HG03571 (cell line): ENCODE data around the gene MMP24OS.
"Not testable (repeated sequence)": the region's sequence is repeated elsewhere in the genome, so short reads cannot be mapped to it uniquely, and the experiment has no call there.

ENCODE experiments used
- ATAC-seq: cut with Tn5 transposase; IDR thresholded peaks from one replicate; pipeline ENCODE4 v1.9.1; 2021; ENCODE audit not compliant: unreplicated experiment

Gene MMP24OS

DNA sequence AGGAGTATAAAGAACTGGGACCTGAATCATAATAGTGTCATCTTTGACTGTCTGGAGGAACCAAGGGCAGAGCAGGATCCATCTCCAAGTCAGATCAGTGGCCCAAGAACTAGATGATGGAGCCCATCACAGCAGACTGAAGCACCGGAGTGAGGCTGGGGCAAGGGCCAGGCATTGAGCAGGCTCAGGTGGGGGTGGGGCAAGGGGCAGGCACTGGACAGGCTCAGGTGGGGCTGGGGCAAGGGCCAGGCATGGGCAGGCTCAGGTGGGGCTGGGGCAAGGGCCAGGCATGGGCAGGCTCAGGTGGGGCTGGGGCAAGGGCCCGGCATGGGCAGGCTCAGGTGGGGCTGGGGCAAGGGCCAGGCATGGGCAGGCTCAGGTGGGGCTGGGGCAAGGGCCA, 25.3 kb downstream of the MMP24OS start:
- ATAC-seq, result not testable (repeated sequence)

GRCh38 chr20:35252037-35252461, 25.9 kb downstream of the MMP24OS start:
- ATAC-seq, result peak; percentile 81

- ATAC-seq, result no peak
Observed at GRCh38 chr20:35251613-35251940, 26.3 kb downstream of the MMP24OS start.

DNA sequence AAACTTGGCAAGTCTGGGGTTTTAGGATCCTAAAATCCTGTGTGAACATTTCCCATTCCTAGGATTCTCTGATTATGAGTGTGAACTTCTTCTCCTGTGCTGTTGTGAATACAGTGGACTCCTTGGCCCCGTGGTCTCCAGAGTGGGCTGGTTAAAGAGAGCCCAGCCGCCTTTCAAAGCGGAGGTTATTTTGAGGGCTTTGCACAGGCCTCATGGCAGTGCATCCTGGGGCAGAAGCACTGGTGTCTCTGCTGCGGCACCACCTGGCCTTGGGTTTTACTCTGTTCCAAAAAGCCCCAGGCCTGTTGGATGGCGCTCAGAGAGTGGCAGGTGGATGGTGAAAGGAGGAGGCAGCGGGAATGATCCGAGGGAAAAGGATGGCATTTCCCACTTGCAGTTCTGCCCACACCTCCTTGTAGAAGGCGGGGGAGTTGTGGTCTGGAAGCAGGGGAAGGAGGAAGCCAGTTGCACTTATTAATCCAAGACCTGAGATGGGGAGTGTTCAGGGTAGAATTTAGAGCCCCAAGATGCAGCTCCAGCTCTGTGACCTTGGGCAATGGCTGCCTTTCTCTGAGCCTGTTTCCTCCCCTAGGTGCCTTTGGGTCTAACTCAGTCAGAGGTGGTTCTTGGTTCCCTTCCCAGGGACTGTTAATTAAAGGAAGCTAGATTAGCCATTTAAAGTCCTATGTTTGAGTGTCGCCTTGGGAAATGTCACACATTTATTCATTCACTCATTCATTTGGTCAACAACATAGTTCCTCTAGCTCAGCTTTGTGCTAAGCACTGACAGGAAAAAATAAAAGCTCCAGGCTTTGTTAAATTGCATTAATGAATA, 29.1 kb downstream of the MMP24OS start:
- ATAC-seq, result no peak

DNA sequence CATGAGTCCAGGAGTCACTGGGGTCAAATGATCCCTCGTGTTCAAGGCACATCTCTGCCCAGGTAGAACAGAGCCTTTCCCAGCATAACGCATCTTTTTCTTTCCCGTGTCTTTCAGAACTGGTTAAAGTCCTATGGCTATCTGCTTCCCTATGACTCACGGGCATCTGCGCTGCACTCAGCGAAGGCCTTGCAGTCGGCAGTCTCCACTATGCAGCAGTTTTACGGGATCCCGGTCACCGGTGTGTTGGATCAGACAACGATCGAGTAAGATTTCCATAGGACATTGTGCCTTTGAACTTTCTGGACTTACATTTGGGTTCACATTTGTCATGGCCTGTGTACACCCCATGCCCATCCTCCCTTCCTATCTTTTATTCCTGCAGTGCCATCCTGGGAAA, 31.2 kb downstream of the MMP24OS start:
- no peak for ATAC-seq

GRCh38 chr20:35243986-35244385, 33.9 kb downstream of the MMP24OS start:
- no peak for ATAC-seq

- ATAC-seq, result no peak
Observed at GRCh38 chr20:35243317-35243716, 34.6 kb downstream of the MMP24OS start.

GRCh38 chr20:35240811-35241293, 37.1 kb downstream of the MMP24OS start:
- ATAC-seq, result no peak

- ATAC-seq, result no peak
Observed at GRCh38 chr20:35240083-35240810, 37.7 kb downstream of the MMP24OS start.

- no peak for ATAC-seq
Observed at GRCh38 chr20:35238735-35239134, 39.2 kb downstream of the MMP24OS start.

GRCh38 chr20:35238170-35238569, 39.8 kb downstream of the MMP24OS start:
- ATAC-seq, result no peak

DNA sequence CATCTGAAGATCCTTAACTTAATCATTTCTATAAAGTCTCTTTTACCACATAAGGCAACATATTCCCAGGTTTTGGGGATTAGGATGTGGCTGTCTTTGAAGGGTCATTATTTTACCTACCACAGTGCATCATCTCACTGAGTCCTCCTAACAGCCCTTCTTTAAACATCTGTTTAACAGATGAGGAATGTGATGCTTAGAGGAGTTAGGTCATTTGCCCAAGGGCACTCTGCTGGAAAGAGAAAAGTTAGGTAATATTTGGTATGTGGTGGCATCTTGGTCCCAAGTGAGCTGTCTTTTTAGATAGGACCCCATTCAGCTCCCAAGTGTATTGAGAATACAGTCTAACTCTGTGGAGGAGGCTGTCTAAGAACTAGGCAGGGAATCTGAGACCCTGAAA, 40.4 kb downstream of the MMP24OS start:
- no peak for ATAC-seq

DNA sequence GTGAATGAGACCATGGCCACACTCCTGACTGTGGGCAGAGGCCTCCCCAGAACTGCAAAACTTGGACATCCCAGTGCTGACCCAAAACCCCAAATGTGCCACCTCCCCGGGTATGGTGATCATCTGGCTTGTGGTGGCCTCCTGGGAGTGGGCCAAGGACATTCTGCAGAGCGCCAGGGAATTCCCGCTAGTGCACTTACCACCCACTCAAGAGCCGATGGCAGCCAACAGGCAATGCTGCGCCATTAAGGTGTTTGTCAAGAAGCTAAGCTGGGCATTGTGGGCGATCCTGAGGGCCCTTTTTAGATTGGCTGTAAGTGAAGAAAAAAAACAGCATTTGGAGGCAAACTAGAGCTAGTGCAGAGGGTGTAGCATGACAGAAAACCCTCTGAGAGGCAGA, 42.0 kb downstream of the MMP24OS start:
- ATAC-seq, result no peak

GRCh38 chr20:35232575-35232974, 45.3 kb downstream of the MMP24OS start:
- ATAC-seq, result no peak

- no peak for ATAC-seq
Observed at GRCh38 chr20:35226884-35227681, 50.8 kb downstream of the MMP24OS start.
